HUES64 (cell line): ENCODE results near the gene SLC1A6.
A peak's percentile ranks its signal among the peaks of the same experiment; 100 is the strongest.

Experiments used
- H3K27ac ChIP-seq: 2 replicates; pipeline ENCODE4 v1.7.0; 2013; ENCODE audit warnings: low read depth, low read length, inconsistent platforms
- H3K27me3 ChIP-seq: 2 replicates; pipeline ENCODE4 v1.6.1; 2013; ENCODE audit warnings: mild to moderate bottlenecking, low read length; ENCODE audit not compliant: insufficient read depth
- H3K36me3 ChIP-seq: 2 replicates; pipeline ENCODE4 v1.6.1; 2013; ENCODE audit warnings: mild to moderate bottlenecking, low read length; ENCODE audit not compliant: insufficient read depth
- H3K4me1 ChIP-seq: 2 replicates; pipeline ENCODE4 v1.6.1; 2013; ENCODE audit warnings: mild to moderate bottlenecking, low read length, moderate library complexity; ENCODE audit not compliant: insufficient read depth
- H3K4me3 ChIP-seq: 2 replicates; pipeline ENCODE4 v1.5.1; 2013; ENCODE audit warnings: mild to moderate bottlenecking, low read length, moderate library complexity
- H3K9ac ChIP-seq: 2 replicates; pipeline ENCODE4 v1.6.1; 2013; ENCODE audit warnings: mild to moderate bottlenecking, low read depth, low read length
- H3K9me3 ChIP-seq: 2 replicates; pipeline ENCODE4 v1.6.1; 2013; ENCODE audit warnings: low read depth, low read length; ENCODE audit not compliant: insufficient read depth
- WGBS: fragments of 150-250, 120-280 bp; methylation state at CpG from one replicate; pipeline ENCODE4 v1.1.7; 2013; ENCODE audit warnings: missing lambda C conversion rate; 5-methylcytosine and 5-hydroxymethylcytosine counted together

Gene SLC1A6

GRCh38 chr19:14997981-14998380 lies 18.3 kb upstream of the SLC1A6 start:
- Histone ChIP-seq H3K9ac (no peak overlapping the region), H3K27ac (no peak overlapping the region), H3K36me3 (no peaks in the 10 kb centered on the region), H3K27me3 (no peaks in the 10 kb centered on the region), H3K4me3 (no peak overlapping the region), H3K9me3 (peaks cover 76% of the 10 kb centered on the region), H3K4me1 (no peaks in the 10 kb centered on the region)
- 92% methylated on average over 1 of the region's 1 CpG for WGBS

- 69% methylated on average over 10 of the region's 11 CpGs for WGBS
- Histone ChIP-seq H3K9ac (no peak overlapping the region), H3K27me3 (no peaks in the 10 kb centered on the region), H3K36me3 (no peaks in the 10 kb centered on the region), H3K4me3 (no peak overlapping the region), H3K4me1 (no peaks in the 10 kb centered on the region), H3K27ac (no peak overlapping the region), H3K9me3 (peaks cover 68% of the 10 kb centered on the region)
Observed at GRCh38 chr19:14992780-14993179, 13.1 kb upstream of the SLC1A6 start.

GRCh38 chr19:14985133-14985532 lies 5.5 kb upstream of the SLC1A6 start:
- Histone ChIP-seq H3K27ac (no peak overlapping the region), H3K9ac (no peak overlapping the region), H3K9me3 (peaks cover 37% of the 10 kb centered on the region), H3K4me3 (no peak overlapping the region), H3K36me3 (no peaks in the 10 kb centered on the region), H3K27me3 (peaks cover 14% of the 10 kb centered on the region), H3K4me1 (no peaks in the 10 kb centered on the region)
- 86% methylated on average over 5 of the region's 5 CpGs for WGBS

GRCh38 chr19:14978161-14978776 lies 1.4 kb downstream of the SLC1A6 start:
- WGBS, result 86% methylated on average over 5 of the region's 6 CpGs
- Histone ChIP-seq H3K9me3 (peaks cover 11% of the 10 kb centered on the region; the same call in 1 of the 2 replicates), H3K27me3 (peaks cover 38% of the 10 kb centered on the region), H3K4me1 (no peaks in the 10 kb centered on the region), H3K9ac (no peak overlapping the region), H3K27ac (no peak overlapping the region), H3K36me3 (no peaks in the 10 kb centered on the region), H3K4me3 (0 out of 2 replicates have a peak overlapping the region, but pooled peaks have one; percentile 59)

GRCh38 chr19:14977128-14977527 lies 2.5 kb downstream of the SLC1A6 start:
- Histone ChIP-seq H3K4me1 (no peaks in the 10 kb centered on the region), H3K27ac (no peak overlapping the region), H3K9me3 (peaks cover 10% of the 10 kb centered on the region; the same call in 1 of the 2 replicates), H3K36me3 (no peaks in the 10 kb centered on the region), H3K4me3 (no peak overlapping the region), H3K9ac (no peak overlapping the region), H3K27me3 (peaks cover 38% of the 10 kb centered on the region)
- whole genome bisulfite sequencing, result 76% methylated on average over 5 of the region's 5 CpGs

GRCh38 chr19:14974488-14974887 lies 5.2 kb downstream of the SLC1A6 start:
- no peak overlapping the region for H3K27ac ChIP-seq
- no peak overlapping the region for H3K9ac ChIP-seq
- no peaks in the 10 kb centered on the region for H3K4me1 ChIP-seq
- peaks cover 28% of the 10 kb centered on the region for H3K9me3 ChIP-seq
- peaks cover 19% of the 10 kb centered on the region for H3K27me3 ChIP-seq
- H3K36me3 ChIP-seq, result no peaks in the 10 kb centered on the region
- no peak overlapping the region for H3K4me3 ChIP-seq
- WGBS, result 73% methylated on average over 3 of the region's 4 CpGs

GRCh38 chr19:14972676-14973075 lies 7.0 kb downstream of the SLC1A6 start:
- no peak overlapping the region for H3K9ac ChIP-seq
- no peaks in the 10 kb centered on the region for H3K36me3 ChIP-seq
- no peak overlapping the region for H3K4me3 ChIP-seq
- peaks cover 37% of the 10 kb centered on the region for H3K9me3 ChIP-seq
- H3K27me3 ChIP-seq, result peaks cover 1% of the 10 kb centered on the region
- H3K4me1 ChIP-seq, result no peaks in the 10 kb centered on the region
- WGBS, result 91% methylated on average over 27 of the region's 27 CpGs
- no peak overlapping the region for H3K27ac ChIP-seq

GRCh38 chr19:14971474-14971873 lies 8.2 kb downstream of the SLC1A6 start:
- Histone ChIP-seq H3K4me1 (no peaks in the 10 kb centered on the region), H3K4me3 (no peak overlapping the region), H3K9ac (no peak overlapping the region), H3K27me3 (no peaks in the 10 kb centered on the region), H3K9me3 (peaks cover 44% of the 10 kb centered on the region), H3K36me3 (no peaks in the 10 kb centered on the region), H3K27ac (no peak overlapping the region)
- 72% methylated on average over 7 of the region's 7 CpGs for WGBS

GRCh38 chr19:14968247-14968646 lies 11.4 kb downstream of the SLC1A6 start:
- WGBS, result 89% methylated on average over 14 of the region's 14 CpGs
- Histone ChIP-seq H3K36me3 (no peaks in the 10 kb centered on the region), H3K9ac (no peak overlapping the region)

GRCh38 chr19:14961956-14962685 lies 17.5 kb downstream of the SLC1A6 start:
- no peak overlapping the region for H3K4me3 ChIP-seq
- peaks cover 75% of the 10 kb centered on the region for H3K9me3 ChIP-seq
- H3K4me1 ChIP-seq, result no peaks in the 10 kb centered on the region
- H3K36me3 ChIP-seq, result peaks cover 10% of the 10 kb centered on the region
- no peaks in the 10 kb centered on the region for H3K27me3 ChIP-seq
- WGBS, result 88% methylated on average over 22 of the region's 24 CpGs
- no peak overlapping the region for H3K9ac ChIP-seq
- H3K27ac ChIP-seq, result no peak overlapping the region

More at GRCh38 chr19:14968247-14968646, 11.4 kb downstream of the SLC1A6 start:
- Histone ChIP-seq H3K4me1 (no peaks in the 10 kb centered on the region), H3K4me3 (no peak overlapping the region), H3K27me3 (no peaks in the 10 kb centered on the region), H3K9me3 (peaks cover 56% of the 10 kb centered on the region), H3K27ac (no peak overlapping the region)

- Histone ChIP-seq H3K4me3 (no peak overlapping the region), H3K4me1 (no peaks in the 10 kb centered on the region)
- 38% methylated on average over 1 of the region's 1 CpG for WGBS
Observed at GRCh38 chr19:14959263-14959662, 20.4 kb downstream of the SLC1A6 start.

More at GRCh38 chr19:14959263-14959662, 20.4 kb downstream of the SLC1A6 start:
- Histone ChIP-seq H3K36me3 (peaks cover 10% of the 10 kb centered on the region), H3K27ac (no peak overlapping the region), H3K27me3 (no peaks in the 10 kb centered on the region), H3K9me3 (peaks cover 89% of the 10 kb centered on the region), H3K9ac (no peak overlapping the region)
